GM18873 (cell line): Measurements from ENCODE around the gene NUP210.

Source experiments
- ATAC-seq: cut with Tn5 transposase; IDR thresholded peaks from one replicate; pipeline ENCODE4 v1.9.1; 2021; ENCODE audit warnings: mild to moderate bottlenecking, moderate library complexity, moderate number of reproducible peaks; ENCODE audit not compliant: unreplicated experiment, low FRiP score

The NUP210 gene

DNA sequence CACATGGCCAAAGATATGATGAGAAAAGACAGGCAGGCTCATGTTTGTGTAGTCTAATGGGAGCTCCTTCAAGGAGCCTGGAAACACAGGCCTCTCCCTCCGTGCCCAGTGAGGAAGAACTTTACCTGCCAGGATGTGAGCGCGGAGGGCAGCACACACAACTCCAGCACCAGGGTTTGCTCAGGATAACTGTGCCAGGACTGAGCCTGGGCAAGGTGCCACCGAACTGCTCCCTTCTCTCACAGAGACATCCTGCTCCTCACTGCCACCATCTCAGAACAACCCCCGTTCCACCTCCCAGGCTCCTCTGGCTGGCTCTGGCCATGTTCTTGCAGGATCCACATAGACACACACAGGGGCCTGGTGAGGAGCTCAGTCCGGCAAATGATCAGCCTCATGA lies 87.4 kb downstream of the NUP210 start:
- no peak for ATAC-seq

DNA sequence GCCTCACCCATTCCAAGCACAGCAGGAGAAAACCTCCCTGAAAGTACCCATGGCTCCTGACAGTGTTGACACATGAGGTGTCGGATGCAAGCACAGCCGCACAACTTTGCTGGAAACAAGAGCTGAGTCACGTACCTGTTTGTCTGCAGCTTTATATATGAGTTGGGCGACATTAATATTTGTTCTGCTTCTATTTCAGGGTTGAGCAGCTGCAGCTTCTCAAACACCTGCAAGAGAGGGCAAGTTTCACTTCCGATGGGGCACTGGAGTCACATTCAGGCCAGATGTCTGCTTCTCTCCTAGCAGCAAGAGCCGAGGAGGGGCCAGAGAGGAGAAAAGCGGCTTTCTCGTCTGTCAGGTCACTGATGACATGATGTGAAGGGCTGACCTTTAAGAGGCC lies 88.0 kb downstream of the NUP210 start:
- peak; percentile 86 for ATAC-seq

DNA sequence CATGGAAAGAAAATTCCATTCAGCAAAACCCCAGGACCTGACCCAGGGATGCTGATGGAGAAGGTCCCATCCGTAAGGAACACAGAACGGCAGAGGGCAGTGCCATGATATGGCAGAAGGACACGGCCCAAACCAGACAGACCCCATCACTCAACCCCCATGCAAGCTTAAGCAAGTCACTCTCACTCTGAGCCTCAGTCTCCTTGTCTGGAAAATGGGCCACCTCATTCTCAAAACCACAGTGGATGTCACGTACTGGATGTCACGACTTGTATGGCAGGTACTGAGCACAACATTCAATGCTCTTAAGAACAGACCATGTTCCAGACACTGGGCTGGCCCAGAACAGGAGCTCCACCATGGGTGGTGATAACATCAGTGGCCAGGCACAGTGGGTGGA lies 90.4 kb downstream of the NUP210 start:
- no peak for ATAC-seq

DNA sequence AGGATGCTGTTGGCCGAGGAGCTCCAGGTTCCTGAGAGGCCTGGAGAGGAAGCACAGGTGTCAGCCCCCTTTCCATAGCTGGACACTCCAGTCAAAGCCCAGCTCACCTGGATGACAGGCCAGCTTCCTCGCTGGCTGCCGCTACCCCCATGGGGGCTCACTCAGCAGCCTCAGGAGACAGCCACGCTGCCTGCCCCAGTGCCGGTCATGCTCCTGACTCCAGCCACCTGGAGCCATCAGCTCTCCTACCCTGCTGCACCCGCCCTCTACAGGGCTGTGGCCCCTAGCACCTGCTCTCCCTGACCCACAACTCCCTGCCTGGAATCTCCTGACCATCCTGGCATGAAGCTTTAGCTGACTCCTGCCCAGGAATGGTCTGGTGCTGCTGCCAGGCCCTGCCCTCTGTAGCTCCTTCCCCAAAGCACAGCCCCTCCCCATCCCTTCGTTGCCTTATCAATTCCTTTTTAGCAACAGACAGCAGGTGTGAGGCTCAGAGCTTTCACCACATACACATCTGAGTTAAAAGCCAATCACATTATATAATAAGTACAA lies 94.2 kb downstream of the NUP210 start:
- ATAC-seq, result no peak

DNA sequence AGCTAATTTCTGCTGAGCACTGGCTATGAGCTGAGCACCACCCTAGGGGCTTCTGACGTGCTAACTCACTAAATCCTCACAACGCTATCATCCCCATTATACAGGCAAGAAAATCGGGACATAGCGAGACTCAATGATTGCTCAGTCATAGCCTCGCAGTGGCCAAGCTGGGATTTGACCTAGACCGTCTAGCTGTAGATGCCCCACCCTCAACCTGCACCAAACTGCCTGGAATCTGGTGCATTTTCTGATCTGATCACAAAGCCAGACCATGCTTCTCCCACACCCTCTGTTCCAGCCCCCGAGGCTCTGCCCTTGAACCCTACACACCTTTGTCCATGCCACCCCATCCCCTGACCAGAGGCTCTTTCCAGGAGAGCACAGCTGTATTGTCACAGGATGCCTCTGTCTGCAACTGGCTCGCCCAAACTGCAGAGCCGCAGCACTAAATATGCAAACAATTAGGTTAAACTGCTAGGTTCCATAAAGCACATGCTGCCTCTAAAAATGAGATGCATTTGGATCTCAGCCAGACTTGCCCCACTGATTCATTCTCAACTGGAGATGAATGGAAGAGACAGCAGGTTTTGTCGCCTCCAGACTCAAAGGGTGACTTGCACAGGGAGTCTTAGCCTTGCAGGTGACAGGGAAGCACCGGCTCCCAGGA lies 95.2 kb downstream of the NUP210 start:
- ATAC-seq, result no peak

DNA sequence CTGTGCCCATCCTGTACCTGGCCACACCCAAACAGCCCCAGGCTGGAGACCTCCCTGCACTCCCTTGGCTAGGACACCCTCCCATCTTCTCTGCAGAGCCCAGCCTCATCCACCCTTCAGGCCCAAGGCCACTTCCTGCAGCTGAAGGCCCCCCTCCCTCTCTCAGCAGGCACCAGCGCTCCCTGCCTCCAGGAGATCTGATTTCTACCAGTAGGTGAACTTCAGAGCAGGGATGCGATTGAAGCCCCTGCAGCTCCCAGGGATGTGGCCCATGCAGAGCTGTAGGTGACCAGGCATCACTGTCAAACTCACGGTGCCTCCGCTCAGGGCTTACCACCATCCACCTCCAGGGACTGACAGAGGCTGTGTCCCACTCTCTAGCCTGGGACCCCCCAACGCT lies 96.3 kb downstream of the NUP210 start:
- no peak for ATAC-seq

DNA sequence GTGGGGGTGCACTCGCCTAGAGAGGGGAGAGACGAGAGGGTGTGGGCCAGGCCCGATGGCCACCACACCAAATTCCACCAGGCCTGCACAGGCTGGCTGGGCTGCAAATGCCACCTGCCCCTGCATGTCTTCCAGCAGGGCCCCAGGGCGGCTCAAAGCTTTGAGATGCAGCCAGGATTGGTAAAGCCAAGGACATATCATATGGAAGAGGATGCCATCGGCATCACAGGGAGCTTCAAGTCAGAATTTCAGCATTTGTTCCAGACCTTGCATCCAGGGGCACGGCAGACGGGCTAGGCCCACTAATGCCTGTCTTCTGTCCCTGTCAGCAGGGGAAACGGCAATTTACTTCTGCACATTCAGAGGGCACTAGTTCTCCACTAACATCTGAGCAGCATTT lies 97.8 kb downstream of the NUP210 start:
- ATAC-seq, result no peak

DNA sequence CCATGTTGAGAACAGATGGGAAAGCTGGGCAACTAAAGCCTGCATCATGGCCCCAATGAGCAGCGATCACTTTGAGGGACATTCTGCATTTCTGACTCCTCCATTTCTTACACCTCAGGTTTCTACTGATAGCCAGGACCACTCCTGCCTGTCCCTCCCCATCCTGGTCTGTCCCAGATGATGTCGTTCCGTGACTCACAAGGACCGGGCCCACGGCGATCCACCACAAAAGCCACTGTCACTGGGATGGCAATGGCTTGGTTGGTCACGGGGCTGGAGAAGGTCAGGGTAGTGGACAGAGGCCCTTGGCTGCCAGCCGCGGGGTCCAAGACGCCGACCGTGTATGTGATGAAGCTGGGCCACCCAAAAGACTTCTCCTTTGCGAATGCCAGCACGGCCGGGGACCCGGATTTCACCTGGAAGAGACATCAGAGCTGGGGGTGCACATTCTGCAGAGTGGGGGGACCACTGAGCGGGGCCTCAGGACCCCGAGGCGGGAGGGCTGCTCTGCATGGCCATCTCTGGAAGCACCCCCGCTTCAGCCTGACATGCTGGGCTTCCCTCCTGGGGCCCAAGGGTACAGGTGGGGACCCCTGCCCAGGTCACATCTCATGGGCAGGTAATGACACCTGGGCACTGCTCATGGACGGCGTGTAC lies 100.4 kb downstream of the NUP210 start:
- no peak for ATAC-seq

DNA sequence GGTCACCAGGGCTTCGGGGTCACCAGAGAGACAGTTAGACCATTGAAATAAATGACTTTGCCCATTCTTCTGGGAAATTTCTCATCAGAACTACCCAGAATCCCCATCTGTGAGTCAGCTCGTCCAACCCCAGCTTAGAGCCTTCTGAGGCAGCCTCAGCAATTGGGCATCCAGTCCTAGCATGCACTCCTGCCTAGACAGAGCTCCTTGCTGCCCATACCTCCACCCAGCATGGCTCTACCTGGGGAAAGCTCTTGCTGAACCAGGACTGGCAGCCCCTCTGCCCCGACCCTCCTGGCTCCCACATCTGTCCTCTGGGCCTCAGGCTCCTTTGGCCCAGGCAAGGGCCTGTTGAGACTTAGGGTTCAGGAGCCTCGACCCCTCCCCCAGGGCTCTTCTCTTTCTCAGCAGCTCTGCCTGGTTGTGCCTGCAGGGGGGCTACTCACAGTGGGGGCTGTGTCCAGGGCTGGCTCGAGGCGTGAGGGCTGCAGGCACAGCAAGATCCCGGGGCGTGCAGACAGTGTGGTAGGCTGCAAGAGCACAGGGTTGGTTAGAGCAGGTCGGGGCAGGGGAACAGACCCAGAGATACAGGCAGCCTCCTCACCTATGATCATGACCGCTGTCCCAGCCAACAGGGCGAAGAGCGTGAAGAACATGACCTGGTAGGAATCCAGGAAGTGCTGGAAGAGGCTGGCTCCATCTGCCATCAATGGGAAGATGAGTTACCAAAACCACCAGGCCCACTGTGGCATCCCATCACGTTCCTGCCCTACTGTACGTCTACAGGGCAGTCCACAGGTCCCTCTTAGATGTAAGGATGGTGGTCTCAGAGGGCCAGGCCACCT lies 101.3 kb downstream of the NUP210 start:
- no peak for ATAC-seq

DNA sequence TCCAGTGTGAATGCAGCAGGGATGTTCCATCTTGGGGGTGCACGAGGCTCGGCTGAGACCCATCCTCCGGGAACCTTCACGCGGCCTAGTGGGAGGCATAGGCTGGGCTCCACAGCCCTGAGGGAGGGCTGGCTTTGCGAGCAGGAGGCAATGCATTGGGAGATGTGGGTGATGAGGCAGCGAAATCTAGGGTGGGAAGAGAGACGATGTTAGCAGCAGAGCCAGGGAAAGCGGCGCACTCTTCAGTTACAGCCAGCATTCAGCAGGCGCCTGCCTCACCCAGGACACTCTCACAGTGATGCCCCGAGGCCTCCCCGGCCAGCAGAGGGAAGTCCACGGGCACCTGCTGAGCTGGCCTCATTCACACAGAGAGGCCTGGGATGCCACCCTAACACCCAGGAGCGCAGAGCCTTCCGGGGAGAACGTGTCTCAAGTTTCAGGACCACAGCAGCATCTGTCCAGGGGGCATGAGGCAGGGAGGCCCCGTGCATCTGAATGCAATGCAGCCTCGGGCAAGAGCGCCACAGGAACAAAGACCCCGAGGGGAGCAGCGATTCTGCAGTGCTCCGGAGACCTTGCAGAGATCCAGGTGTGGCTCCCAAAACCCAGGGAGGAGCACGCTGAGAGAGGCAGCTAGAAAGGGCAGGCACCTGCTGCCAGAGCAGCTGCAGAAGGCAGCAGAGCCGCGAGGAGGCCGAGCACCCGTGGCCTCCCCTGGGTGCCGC lies 102.4 kb downstream of the NUP210 start:
- ATAC-seq, result no peak

DNA sequence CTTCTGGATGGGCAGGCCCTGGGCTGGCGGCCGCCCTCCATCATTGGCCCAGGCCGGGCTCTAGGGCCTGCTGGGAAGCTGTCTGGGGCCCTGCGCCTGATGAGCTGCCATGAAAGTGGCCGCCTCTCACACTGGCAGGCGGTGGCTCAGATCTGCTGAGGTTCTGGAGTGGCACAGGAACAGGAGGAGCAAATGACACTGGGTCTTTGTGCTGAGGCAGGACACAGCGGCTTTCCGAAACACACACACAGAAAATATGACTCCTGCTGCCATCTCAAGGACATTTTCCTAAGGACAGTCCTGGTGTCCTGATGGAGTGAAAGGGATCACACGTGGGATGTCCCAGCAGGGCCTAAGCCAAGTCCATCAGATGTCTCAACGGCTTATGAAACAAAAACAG lies 103.5 kb downstream of the NUP210 start:
- ATAC-seq, result no peak

DNA sequence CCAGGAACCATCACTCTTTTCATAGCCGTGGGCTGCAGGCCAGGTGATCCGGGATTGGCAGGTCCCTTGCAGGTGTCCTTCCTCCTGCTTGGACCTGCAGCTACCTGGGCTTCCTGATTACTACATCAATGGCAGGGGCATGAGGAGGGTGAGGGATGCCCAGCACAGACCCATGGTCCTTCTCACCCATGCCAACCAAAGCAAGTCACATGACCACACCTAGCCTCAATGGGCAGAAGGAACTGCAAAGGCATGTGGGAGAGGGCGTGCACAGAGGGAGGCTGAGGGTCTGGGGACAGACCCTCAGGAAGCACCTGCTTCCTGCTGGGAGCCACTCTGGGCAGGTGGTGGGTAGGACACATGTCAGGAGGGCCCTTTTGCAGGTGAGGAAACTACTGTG lies 105.2 kb downstream of the NUP210 start:
- ATAC-seq, result no peak

DNA sequence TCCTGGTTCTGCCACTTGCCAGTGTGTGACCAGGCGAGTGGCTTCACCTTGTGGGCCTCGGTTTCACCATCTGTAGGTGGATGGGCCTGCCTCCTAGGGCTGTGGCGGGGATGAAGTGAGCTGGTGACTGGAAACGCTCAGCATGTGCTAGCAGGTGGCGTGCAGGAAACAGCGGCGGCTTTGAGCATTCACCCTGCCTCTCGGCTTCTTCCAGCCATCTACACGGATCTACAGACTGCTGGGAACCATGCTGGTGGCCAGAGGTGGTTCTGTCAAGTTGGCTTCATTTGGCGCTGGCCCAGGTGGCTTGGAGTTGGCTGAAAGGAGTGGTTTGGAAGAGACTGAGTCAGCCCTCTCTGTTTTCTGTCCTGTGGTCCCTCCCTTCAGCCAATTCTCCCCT lies 106.3 kb downstream of the NUP210 start:
- ATAC-seq, result no peak

DNA sequence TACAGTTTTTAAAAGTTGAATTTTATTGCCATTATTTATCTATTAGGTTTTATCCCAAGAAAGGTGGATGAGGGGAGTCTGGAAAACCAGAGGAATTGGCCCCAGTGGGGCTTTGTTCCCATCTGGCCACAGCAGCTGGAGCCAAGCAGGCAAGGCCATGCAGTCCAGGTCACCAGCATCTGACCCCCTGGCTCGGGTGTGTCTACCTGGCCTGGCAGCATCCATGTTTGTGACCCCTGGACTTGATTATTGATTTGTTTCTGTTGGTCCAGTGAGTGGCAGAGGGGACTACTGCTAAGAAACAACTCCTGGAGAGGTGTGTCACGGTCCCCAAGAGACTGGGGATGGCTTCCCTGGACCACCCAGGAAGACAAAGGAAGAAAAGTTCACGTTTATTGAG lies 111.1 kb downstream of the NUP210 start:
- ATAC-seq, result no peak

DNA sequence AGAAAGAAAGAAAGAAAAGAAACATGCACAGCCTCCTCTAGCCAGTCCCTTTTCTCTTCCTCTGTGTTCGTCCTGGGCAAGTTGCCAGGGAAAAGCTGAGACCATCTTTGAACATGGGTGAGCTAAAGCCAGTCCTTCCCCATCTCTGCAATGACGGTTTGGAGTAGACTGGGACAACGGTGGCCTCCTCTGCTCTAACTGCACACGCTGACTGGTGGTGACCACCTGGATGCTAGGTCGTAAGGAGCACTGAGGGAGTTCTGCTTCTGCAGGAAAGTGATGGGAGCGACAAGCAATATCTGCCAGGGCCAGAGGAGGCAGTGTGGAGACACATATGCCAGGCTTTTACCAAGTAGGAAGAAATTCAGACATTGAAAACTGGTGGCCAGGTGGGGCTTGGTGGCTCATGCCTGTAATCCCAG lies 111.7 kb downstream of the NUP210 start:
- ATAC-seq, result no peak

DNA sequence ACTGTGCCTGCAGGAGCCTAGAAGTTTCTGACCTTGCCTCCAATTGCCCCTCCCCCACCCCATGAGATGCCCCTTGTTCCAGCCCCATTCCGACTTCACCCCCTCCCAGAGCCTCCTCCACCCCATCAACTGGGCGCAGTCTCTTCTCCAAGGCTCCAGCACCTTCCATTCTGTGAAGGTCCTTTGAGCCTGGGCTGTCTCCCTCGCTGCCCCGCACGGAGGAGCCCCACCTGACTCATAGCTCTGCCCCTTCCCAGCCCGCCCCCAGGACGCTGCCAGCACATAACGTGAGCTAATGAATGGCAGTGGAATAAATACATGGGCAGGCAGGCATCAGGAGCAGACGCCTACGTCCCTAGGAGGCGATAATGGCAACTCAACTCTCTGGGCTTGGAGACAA lies 113.1 kb downstream of the NUP210 start:
- no peak for ATAC-seq

DNA sequence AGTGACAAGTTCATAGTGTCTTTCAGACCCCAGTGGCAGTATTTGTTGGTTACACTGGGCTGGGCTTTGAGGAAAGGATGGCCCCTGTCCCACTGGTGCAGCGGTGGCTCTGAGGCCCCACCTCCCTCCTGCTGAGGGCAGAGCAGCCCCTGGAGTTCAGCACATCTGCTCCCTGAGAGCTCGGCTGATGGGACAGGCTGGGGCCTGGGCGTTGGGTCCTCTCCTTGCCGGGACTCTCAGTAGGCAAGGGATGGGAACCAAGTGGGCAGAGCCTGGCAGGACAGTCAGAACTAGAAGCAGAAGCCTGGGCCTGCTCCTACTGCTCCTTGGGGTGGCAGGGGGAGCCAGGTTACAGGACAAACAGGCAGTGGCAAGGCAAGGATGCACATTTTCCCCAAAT lies 114.5 kb downstream of the NUP210 start:
- ATAC-seq, result no peak

DNA sequence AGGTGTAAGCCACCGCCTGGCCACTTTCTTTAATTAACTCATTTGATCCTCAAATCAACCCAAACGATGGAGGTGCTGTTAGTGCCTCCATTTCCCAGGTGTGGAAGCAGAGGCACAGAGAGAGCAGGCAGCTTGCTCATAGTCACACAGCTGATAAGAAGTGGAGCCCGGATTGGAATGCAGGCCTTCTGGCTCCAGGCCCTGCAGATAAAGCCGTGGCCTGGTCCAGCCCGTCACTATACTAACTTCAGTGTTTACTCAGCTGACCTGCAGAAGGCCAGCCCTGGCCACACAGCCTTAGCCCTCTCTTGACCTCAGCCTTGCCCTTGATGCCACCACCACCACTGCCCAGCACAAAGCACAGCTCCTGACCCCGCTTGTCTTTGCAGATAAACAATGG lies 116.7 kb downstream of the NUP210 start:
- no peak for ATAC-seq

DNA sequence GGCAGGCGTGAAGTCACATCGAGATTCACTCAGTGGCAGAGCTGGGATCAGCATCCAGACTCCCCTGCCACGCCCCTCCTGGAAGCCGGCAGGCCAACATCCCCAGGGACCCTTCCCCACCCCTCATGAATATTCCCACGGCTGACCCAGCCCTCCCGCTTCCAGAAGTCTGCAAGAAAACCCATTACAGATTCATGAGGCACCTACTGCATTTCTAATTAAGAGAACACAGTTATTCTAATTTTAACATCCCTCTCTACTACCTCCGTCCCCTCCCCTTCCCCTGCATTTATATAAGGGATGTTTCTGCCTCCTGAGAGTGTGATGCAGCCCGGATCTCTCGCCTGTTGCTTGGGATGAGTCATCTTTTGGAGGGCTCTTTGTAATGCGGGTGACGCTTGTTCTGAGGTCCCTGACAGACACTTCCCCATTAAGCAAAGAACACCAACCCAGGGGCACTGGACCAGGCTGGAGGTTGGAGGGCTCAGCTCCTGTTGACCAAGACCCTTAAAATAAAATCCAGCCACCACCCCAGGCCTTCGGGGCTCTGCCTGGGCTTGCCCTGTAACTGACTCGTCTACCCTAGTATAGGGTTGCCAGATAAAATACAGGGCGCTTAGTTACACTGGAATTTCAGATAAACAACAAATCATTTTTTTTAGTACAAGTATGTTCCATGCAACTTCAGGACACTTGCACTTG lies 118.7 kb downstream of the NUP210 start:
- no peak for ATAC-seq
